Retinal pigment epithelial cell (primary cell): Measurements from ENCODE around the gene MRPL34.

Experiments used
- DNase-seq: peaks from one replicate; pipeline ENCODE4 v3.0.0-alpha.2; 2010; ENCODE audit warnings: low read depth
- H3K4me3 ChIP-seq: 2 replicates; pipeline ENCODE4 v1.5.1; 2011; ENCODE audit warnings: mild to moderate bottlenecking, low read length, control low read depth, moderate library complexity
- TF ChIP-seq, protein P1 (sequence below): conservative IDR thresholded peaks from 2 replicates; pipeline ENCODE4 v1.5.1; 2011; ENCODE audit warnings: low read depth, low read length, control low read depth, inconsistent platforms

The MRPL34 gene

DNA sequence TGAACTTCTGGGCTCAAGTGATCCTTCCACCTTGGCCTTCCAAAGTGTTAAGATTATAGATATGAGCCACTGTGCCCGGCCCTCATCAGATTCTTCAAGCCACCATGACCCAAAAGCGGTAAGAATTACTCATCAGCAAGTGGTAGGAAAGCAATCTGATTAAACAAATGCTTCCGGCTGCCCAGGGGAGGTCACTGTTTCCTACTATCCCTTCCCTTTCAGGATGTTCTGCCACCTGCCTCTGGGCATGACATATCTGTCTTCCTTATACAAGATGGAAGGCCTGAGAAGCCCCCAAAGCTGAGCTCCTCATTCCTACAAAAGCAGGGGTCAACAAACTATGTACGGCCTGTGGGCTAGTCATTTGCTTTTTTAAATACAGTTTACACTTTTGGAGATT, 9.4 kb upstream of the MRPL34 start:
- H3K4me3 ChIP-seq: no peak overlapping the region
- DNase-seq: no peak
- TF ChIP-seq, protein P1, sequence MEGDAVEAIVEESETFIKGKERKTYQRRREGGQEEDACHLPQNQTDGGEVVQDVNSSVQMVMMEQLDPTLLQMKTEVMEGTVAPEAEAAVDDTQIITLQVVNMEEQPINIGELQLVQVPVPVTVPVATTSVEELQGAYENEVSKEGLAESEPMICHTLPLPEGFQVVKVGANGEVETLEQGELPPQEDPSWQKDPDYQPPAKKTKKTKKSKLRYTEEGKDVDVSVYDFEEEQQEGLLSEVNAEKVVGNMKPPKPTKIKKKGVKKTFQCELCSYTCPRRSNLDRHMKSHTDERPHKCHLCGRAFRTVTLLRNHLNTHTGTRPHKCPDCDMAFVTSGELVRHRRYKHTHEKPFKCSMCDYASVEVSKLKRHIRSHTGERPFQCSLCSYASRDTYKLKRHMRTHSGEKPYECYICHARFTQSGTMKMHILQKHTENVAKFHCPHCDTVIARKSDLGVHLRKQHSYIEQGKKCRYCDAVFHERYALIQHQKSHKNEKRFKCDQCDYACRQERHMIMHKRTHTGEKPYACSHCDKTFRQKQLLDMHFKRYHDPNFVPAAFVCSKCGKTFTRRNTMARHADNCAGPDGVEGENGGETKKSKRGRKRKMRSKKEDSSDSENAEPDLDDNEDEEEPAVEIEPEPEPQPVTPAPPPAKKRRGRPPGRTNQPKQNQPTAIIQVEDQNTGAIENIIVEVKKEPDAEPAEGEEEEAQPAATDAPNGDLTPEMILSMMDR: peak; percentile 15

DNA sequence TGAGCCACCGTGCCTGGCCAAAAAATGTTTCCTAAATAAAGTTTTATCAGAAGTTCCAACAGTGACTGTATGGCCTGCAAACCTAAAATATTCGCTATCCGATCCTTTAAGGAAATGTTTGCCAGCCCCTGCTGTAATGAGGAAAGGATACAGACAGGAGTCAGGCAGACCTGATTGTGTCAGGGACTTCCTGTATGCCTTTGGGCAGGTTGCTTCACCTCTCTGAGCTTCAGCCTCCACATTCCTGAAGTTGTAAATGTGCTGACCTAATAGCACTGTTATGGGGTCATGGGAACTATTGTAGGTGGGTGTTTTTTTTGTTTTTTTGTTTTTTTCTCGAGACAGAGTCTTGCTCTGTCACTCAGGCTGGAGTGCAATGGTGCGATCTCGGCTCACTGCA, 8.7 kb upstream of the MRPL34 start:
- no peak overlapping the region for H3K4me3 ChIP-seq
- DNase-seq: no peak
- TF ChIP-seq, protein P1: no peak

DNA sequence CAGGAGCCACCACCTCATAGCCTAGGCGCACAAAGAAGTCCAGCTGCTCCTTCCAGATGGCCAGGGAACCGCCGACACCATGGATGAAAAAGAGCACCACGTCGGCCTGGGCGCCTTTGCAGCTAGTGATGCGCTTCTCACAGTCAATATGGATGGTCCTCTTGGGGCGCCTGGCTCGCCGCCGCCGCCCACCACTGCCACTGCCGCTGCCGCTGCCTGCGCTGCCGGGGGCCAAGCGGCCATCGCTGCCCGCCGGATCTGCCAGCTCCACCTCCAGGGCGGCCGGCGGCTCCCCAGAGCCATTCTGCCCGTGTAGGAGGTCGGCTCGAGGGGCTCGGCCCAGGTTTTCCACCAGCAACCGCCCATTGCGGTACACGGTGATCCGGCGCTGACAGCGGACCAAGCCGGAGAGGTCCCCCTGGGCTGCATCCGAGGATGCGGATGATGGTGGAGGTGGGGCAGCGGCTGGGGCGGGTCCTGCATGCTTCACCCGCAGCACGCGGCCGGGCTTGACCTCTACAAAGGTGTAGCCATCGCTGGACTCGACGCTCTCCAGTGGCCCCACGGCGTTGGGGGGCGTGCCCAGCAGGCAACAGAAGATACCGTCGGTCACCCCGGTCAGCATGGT, 4.6 kb upstream of the MRPL34 start:
- no peak for DNase-seq
- TF ChIP-seq, protein P1: no peak
- H3K4me3 ChIP-seq: no peak overlapping the region

DNA sequence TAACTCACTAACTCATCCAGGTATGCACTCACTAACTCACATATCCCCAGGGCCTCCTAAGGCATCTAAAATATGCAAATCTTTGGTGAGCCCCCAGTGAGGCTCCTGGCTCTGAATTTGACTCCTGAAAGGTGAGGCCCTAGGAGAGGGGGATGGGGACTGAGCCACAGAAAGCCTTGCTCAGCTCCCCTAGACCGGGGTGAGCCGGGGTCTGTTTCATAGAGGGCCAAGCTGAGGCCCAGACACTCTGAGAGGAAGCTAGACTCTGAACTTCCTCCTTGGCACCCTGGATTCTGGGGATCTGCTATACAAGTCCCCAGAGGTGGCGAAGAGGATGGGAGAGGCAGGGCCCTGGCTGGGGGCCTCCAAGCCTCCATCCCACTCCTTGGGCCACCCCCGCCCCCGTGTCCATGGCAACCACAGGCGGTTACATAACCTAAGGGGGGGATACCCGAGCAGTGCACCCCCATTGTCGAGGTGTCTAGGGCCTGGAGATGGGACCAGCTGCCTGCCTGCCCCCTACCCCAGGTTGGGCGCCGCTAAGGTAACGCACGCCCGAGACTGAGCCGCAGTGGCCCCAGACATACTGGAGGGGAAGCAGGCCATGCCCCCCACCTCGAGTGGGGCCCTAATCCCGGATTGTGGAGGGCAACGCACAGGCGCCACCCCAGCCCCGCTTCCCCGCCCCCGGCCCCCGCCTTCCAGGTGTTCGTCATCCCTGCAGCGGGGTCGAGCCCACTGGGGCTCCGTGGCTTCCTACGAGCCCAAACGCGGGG, 3.1 kb upstream of the MRPL34 start:
- no peak for DNase-seq
- TF ChIP-seq, protein P1: no peak
- peak overlapping the region; percentile 69 for H3K4me3 ChIP-seq

DNA sequence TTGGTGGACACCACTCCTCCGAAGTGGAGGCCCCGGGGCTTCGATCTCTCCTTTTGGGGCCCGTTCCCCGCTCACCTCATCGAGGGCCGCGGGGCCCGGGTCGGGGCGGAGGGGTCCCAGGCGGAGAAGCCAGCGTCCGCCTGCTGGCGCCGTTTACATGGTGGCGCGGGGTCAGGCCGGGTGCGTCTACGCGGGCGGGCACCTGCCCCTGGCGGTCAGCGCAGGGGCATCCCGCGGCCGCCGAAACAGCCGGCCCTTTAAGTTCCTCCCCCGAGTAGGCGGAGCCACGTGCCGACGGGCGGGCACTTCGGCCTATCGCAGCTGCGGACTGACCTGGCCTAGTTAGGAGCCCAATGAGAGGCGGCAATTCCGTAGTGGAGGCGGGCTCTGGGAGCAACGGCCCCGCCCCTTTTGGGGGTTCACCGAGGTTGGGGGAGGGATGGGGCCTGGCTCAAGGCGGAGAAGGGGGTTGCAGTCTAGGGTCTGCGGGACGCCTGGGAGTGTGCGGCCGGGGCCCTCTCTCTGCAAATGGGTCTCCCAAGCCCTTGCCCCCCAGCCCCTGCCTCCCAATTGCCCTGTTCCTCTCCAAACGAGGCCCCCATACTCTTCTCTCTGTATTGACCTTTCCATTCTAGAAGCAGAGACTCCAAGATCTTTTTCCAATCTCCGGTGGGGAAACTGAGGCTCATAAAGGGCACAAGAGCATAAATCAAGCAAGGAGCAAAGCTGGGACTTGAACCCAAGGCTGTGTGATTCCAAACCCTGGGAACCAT, 2.3 kb upstream of the MRPL34 start, which contains the start of gene ABHD8:
TSS of gene ABHD8 (minus strand) at position 259 of the 773 bp plus-strand sequence. CDS start 1,809 bp downstream, outside the sequence.
- TF ChIP-seq, protein P1: peak; percentile 34
- H3K4me3 ChIP-seq: peak within 1 kb of the TSS; percentile 69
- peak; percentile 84 for DNase-seq

DNA sequence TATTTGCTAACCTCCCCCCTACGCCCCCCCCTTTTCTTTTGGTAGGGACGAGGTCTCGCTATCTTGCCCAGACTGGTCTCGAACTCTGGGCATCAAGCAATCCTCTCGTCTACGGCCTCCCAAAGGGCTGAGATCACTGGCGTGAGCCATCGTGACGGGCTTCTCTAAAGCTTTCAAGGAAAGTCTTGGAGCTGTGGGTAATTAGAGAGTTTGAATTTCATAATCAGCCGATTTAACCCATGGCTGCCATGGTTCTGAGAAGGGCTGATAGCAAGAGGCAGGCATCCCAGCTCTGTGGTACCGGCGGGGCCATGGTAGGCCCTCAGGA, 1.8 kb upstream of the MRPL34 start:
- no peak for DNase-seq
- H3K4me3 ChIP-seq: no peak overlapping the region
- TF ChIP-seq, protein P1: no peak
